Breast epithelium (tissue), 3 donors: ENCODE data around the gene STOX2.

Experiments used
- CTCF ChIP-seq, 3 donors: fragments of 450-650 bp; IDR thresholded peaks; one replicate each; pipeline ENCODE4 v1.5.1; 2016 to 2017; ENCODE audit warnings: antibody characterized with exemption in 3 of 3, mild to moderate bottlenecking in 3 of 3, moderate library complexity in 3 of 3
- POLR2A ChIP-seq: fragments of 450-650 bp; IDR thresholded peaks from one replicate; pipeline ENCODE4 v1.6.1; 2016; ENCODE audit warnings: antibody characterized with exemption, mild to moderate bottlenecking, moderate library complexity

- TF ChIP-seq POLR2A (no peak), CTCF (IDR thresholded peaks at IDR 0.05) (no peak)
These were observed 29.7 kb downstream of the STOX2 start for GRCh38 chr4:183934761-183935160.
